GM12878 (cell line): ENCODE measurements around the gene ADAMTSL1. TPM values are rescaled to one million over a fixed set of nuclear protein-coding genes. Genes with fewer than 3 reads are reported as not detected.

Source experiments
- ATAC-seq: fragments of 200-7000 bp; cut with Tn5 transposase; 3 replicates; pipeline ENCODE4 v1.9.1; 2020; ENCODE audit warnings: mild to moderate bottlenecking, moderate library complexity
- BruUV-seq: library from RNA; stranded (reverse); fragments of 400-500 nt; replicated peaks from 2 replicates; lab custom pipeline; 2021; lab: Mats Ljungman, UMichigan
- CTCF ChIA-PET: fragments of 300-600 bp; sonication (Branson Sonifier 250); formaldehyde crosslinking; extraction: SDS; loops from one replicate; lab custom pipeline; 2021; ENCODE audit warnings: inconsistent platforms; lab: Yijun Ruan, JAX
- POLR2A ChIA-PET: fragments of 350-600 bp; formaldehyde crosslinking; extraction: SDS; loops from one replicate; lab custom pipeline; 2021; ENCODE audit warnings: inconsistent platforms; lab: Charles Lee
- RAD21 ChIA-PET: fragments of 300-600 bp; sonication (Branson Sonifier 250); formaldehyde crosslinking; loops from one replicate; lab custom pipeline; 2023; ENCODE audit warnings: antibody characterized with exemption; ENCODE audit not compliant: unreplicated experiment; lab: Charles Lee
- SMC1A ChIA-PET: fragments of 300-600 bp; sonication (Branson Sonifier 250); formaldehyde crosslinking; loops from one replicate; lab custom pipeline; 2023; ENCODE audit not compliant: unreplicated experiment, uncharacterized antibody; lab: Charles Lee
- DNase-seq: peaks from one replicate; pipeline ENCODE4 v3.0.0-alpha.2; 2011; ENCODE audit warnings: low read depth, low spot score
- FAIRE-seq: peaks from 3 replicates; lab custom pipeline; 2011; peaks lifted over from hg19 to GRCh38; lab: Jason Lieb, UNC
- H2AFZ ChIP-seq: 2 replicates; pipeline ENCODE4 v1.6.0; 2011; ENCODE audit warnings: low read depth, low read length, control low read depth; ENCODE audit not compliant: control insufficient read depth
- H3K27ac ChIP-seq: 2 replicates; pipeline ENCODE4 v1.5.1; 2011; ENCODE audit warnings: control low read depth; ENCODE audit not compliant: control insufficient read depth, insufficient read depth
- H3K27me3 ChIP-seq, 2 experiments: replicated peaks in 1 of 2; 2 replicates each; pipeline versions ENCODE4 v1.6.0 to v1.6.1; 2011; ENCODE audit warnings: low read length in 1 of 2; ENCODE audit not compliant: control insufficient read depth in 2 of 2, insufficient read depth in 2 of 2
- H3K36me3 ChIP-seq, 2 experiments: 2 replicates each; pipeline ENCODE4 v1.5.1; 2011; ENCODE audit warnings: low read length in 1 of 2; ENCODE audit not compliant: control insufficient read depth in 2 of 2, insufficient read depth in 2 of 2
- H3K4me1 ChIP-seq: 2 replicates; pipeline ENCODE4 v1.6.1; 2011; ENCODE audit warnings: mild to moderate bottlenecking, low read length, moderate library complexity, mixed read lengths; ENCODE audit not compliant: control insufficient read depth, insufficient read depth
- H3K4me2 ChIP-seq: 2 replicates; pipeline ENCODE4 v1.6.0; 2011; ENCODE audit warnings: control low read depth; ENCODE audit not compliant: control insufficient read depth, insufficient read depth
- H3K4me3 ChIP-seq: fragments of 200-600 bp; sonication (generic); 2 replicates; pipeline ENCODE4 v1.5.1; 2016
- H3K79me2 ChIP-seq: 2 replicates; pipeline ENCODE4 v1.6.0; 2011; ENCODE audit warnings: low read length; ENCODE audit not compliant: control insufficient read depth, insufficient read depth
- H3K9ac ChIP-seq: 2 replicates; pipeline ENCODE4 v1.8.0; 2011; ENCODE audit warnings: low read length, control low read depth, mixed read lengths; ENCODE audit not compliant: control insufficient read depth, insufficient read depth
- H3K9me3 ChIP-seq: replicated peaks from 3 replicates; pipeline ENCODE4 v1.5.1; 2011; ENCODE audit warnings: mild to moderate bottlenecking, low read length; ENCODE audit not compliant: control insufficient read depth, insufficient read depth
- H4K20me1 ChIP-seq: 2 replicates; pipeline ENCODE4 v1.6.0; 2011; ENCODE audit not compliant: control insufficient read depth, insufficient read depth
- BCL11A ChIP-seq: IDR thresholded peaks from 2 replicates; pipeline ENCODE4 v1.6.1; 2011; ENCODE audit warnings: low read depth, low read length
- IKZF2 ChIP-seq, 2 experiments: fragments of 450-650 bp; IDR thresholded peaks; 2 replicates each; pipeline ENCODE4 v1.6.1; 2017; ENCODE audit warnings: mild to moderate bottlenecking in 2 of 2, moderate library complexity in 2 of 2
- MYB ChIP-seq: fragments of 150-350 bp; IDR thresholded peaks from 2 replicates; pipeline ENCODE4 v1.6.1; 2014; ENCODE audit warnings: mild to moderate bottlenecking, low read depth, low read length, borderline replicate concordance
- NFYB ChIP-seq: IDR thresholded peaks from 2 replicates; pipeline ENCODE4 v1.6.1; 2011; ENCODE audit warnings: low read depth, mild to moderate bottlenecking, low read length, improper control_type of control experiment, moderate library complexity; ENCODE audit not compliant: insufficient read depth
- RCOR1 ChIP-seq: conservative IDR thresholded peaks from 2 replicates; pipeline ENCODE4 v1.6.1; 2012; ENCODE audit warnings: low read depth, low read length, improper control_type of control experiment
- SMAD5 ChIP-seq: IDR thresholded peaks from 2 replicates; pipeline ENCODE4 v1.6.1; 2016; ENCODE audit warnings: antibody characterized with exemption, low read depth
- SREBF1 ChIP-seq: IDR thresholded peaks from 2 replicates; pipeline ENCODE4 v1.6.1; 2012; ENCODE audit warnings: mild to moderate bottlenecking, low read length
- ZZZ3 ChIP-seq: IDR thresholded peaks from 2 replicates; pipeline ENCODE4 v1.6.1; 2011; ENCODE audit warnings: low read depth; ENCODE audit not compliant: control insufficient read depth, insufficient read length
- WGBS: methylation state at CpG from one replicate; pipeline ENCODE4 v1.1.6; 2016; ENCODE audit warnings: low lambda C conversion rate; ENCODE audit not compliant: insufficient replicate concordance, insufficient coverage; ENCODE audit errors: missing lambda C conversion rate; 5-methylcytosine and 5-hydroxymethylcytosine counted together
- in situ Hi-C: fragments of 300-500 bp; cut with MboI; formaldehyde crosslinking; loops from 9 replicates; pipeline ENCODE4 v1.14.3; 2018; ENCODE audit warnings: mixed read lengths
- intact Hi-C: fragments of 100-400 bp; cut with micrococcal nuclease; formaldehyde crosslinking; loops from one replicate; pipeline ENCODE4 v1.14.2; 2022; ENCODE audit not compliant: unreplicated experiment
- polyA plus RNA-seq, 11 experiments: library from polyadenylated mRNA; depleted of rRNA in 4 of 11; unstranded in 6 of 11; stranded (reverse) in 5 of 11; fragments of >200 nt; fragmentation: Nextera tagmentation in 4 of 11; fragmentation: Illumina TruSeq in 1 of 11; extraction: Ambion mirVana in 4 of 11; extraction: Trizol in 1 of 11; gene quantifications; 1 replicate in 1 of 11; 2 replicates in 10 of 11; pipeline versions ENCODE4 v1.2.1 to v1.2.3, GENCODE V29; 2011 to 2016; ENCODE audit warnings: inconsistent platforms in 2 of 11, missing spikeins in 2 of 11, low read depth in 1 of 11
- total RNA-seq, 4 experiments: library from RNA; depleted of rRNA in 3 of 4; stranded (reverse); fragments of >200 nt in 3 of 4; fragmentation: Illumina TruSeq in 1 of 4; extraction: Trizol in 1 of 4; gene quantifications; 2 replicates each; pipeline versions ENCODE4 v1.2.1 to v1.2.3, GENCODE V29; 2013 to 2021
- TF ChIP-seq, protein P1 (sequence below): IDR thresholded peaks from 2 replicates; pipeline ENCODE4 v1.6.1; 2012; ENCODE audit warnings: low read length, inconsistent platforms

ADAMTSL1 gene
- total and polyA plus RNA-seq, 10 of the 15 experiments (the other 5 are each of a cell fraction or from before 2014, with no cell fraction given), result 0.01 to 0.10 (median 0.07) TPM; not detected in 6

DNA sequence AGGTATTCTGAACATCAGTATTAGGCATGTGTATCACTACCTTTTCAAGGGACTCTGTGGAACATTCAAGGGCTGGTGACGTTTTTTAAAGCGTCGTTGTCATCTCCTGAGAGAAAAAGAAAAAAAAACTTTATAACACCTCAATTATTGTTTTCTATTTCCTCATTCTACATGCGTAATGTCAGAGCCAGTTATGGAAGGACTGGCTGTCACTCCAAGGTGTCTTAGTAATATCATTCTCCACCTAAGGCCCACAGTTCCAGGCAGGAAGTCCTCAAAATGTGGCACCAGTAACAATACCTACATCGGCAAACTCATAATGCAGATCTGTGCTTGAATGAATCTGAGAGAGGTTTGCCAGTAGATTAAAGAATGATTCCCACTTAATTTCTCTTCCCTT is 348.9 kb downstream of the ADAMTSL1 start:
- H3K79me2 ChIP-seq, result no peaks in the 10 kb centered on the region
- TF ChIP-seq SMAD5, result no peak
- no peak for TF ChIP-seq BCL11A
- TF ChIP-seq, protein P1, sequence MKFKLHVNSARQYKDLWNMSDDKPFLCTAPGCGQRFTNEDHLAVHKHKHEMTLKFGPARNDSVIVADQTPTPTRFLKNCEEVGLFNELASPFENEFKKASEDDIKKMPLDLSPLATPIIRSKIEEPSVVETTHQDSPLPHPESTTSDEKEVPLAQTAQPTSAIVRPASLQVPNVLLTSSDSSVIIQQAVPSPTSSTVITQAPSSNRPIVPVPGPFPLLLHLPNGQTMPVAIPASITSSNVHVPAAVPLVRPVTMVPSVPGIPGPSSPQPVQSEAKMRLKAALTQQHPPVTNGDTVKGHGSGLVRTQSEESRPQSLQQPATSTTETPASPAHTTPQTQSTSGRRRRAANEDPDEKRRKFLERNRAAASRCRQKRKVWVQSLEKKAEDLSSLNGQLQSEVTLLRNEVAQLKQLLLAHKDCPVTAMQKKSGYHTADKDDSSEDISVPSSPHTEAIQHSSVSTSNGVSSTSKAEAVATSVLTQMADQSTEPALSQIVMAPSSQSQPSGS, result no peak
- TF ChIP-seq NFYB, result no peak
- TF ChIP-seq SREBF1, result no peak
- no peak for TF ChIP-seq ZZZ3
- TF ChIP-seq RCOR1, result no peak
- no peak for TF ChIP-seq IKZF2 (IDR thresholded peaks at IDR 0.05)
- TF ChIP-seq MYB, result no peak
- FAIRE-seq, result no peak
- ChIA-PET CTCF (interaction anchor here (1.7 kb wide), 1 partner anchor 380 kb away, joined by 4 read pairs; no protein-coding TSS in a partner anchor), POLR2A (no interaction called here), SMC1A (interaction anchor here (1.7 kb wide), 1 partner anchor 380 kb away, joined by 6 read pairs; no protein-coding TSS in a partner anchor), RAD21 (no interaction called here)
- H2AFZ ChIP-seq, result no peak overlapping the region
- no peaks in the 10 kb centered on the region for H3K4me1 ChIP-seq
- no peaks in the 10 kb centered on the region for H3K36me3 ChIP-seq
- ATAC-seq, result no peak
- no peaks in the 10 kb centered on the region for H3K9me3 ChIP-seq
- DNase-seq, result no peak
- in situ Hi-C loops, result no loop called here
- H4K20me1 ChIP-seq, result no peaks in the 10 kb centered on the region
- no peak overlapping the region for H3K4me2 ChIP-seq
- no peak overlapping the region for H3K9ac ChIP-seq
- no peaks in the 10 kb centered on the region; a peak in 1 of 4 replicates for H3K27me3 ChIP-seq
- H3K27ac ChIP-seq, result no peak overlapping the region
- H3K4me3 ChIP-seq, result no peak overlapping the region
- 46% methylated on average over 5 of the region's 5 CpGs for WGBS
- intact Hi-C loops, result loop anchor here (10.0 kb wide), 2 partner anchors 202 to 568 kb away; no protein-coding TSS in a partner anchor
- no TSS peak for BruUV-seq
